Left lung (tissue), 14 donors: Measurements from ENCODE around the gene LRRC23. TPM values are rescaled to one million over a fixed set of nuclear protein-coding genes. Genes with fewer than 3 reads are reported as not detected.

ENCODE experiments used
- ATAC-seq: fragments of 200-7000 bp; cut with Tn5 transposase; one replicate; pipeline ENCODE4 v1.9.1; 2020; ENCODE audit warnings: moderate library complexity
- DNase-seq, 4 donors: peaks; one replicate each; pipeline ENCODE4 v3.0.0-alpha.2; 2013 to 2020
- H3K27ac ChIP-seq, 2 donors: fragments of 200-600 bp; sonication (generic) in 1 of 2; one replicate each; pipeline versions ENCODE4 v1.5.0 to v1.8.0; 2020 to 2021
- H3K27me3 ChIP-seq, 2 donors: fragments of 200-600 bp; sonication (generic) in 1 of 2; one replicate each; pipeline versions ENCODE4 v1.5.0 to v1.8.0; 2020 to 2021
- H3K36me3 ChIP-seq, 2 donors: fragments of 200-600 bp; sonication (generic) in 1 of 2; one replicate each; pipeline versions ENCODE4 v1.5.0 to v1.8.0; 2020 to 2021
- H3K4me1 ChIP-seq, 2 donors: fragments of 200-600 bp; one replicate each; pipeline ENCODE4 v1.8.0; 2021
- H3K4me3 ChIP-seq, 2 donors: fragments of 200-600 bp; sonication (generic) in 1 of 2; one replicate each; pipeline versions ENCODE4 v1.5.0 to v1.8.0; 2020 to 2021; ENCODE audit warnings: mild to moderate bottlenecking in 1 of 2
- H3K9me3 ChIP-seq, 2 donors: fragments of 200-600 bp; sonication (generic) in 1 of 2; one replicate each; pipeline versions ENCODE4 v1.5.0 to v1.8.0; 2020 to 2021
- CTCF ChIP-seq, 2 donors: fragments of 200-600 bp; sonication (generic) in 1 of 2; IDR thresholded peaks; one replicate each; pipeline versions ENCODE4 v1.5.0 to v1.8.0; 2021; ENCODE audit warnings: antibody characterized with exemption in 2 of 2
- intact Hi-C, 2 donors: fragments of 100-400 bp; cut with DNase I; formaldehyde crosslinking; loops; one replicate each; pipeline versions ENCODE4 v1.11.2 to v1.14.2; 2022
- long read RNA-seq, 12 donors: library from polyadenylated mRNA in 2 of 12; unstranded in 2 of 12; transcript quantifications; one replicate each; pipeline ENCODE4 v2.0.0 and lab custom pipeline, GENCODE V29; 2019 to 2026
- polyA plus RNA-seq, 6 donors: library from polyadenylated mRNA; unstranded; fragments of 120-200 nt; gene quantifications; one replicate each; pipeline ENCODE4 v1.2.1, GENCODE V29; 2013; ENCODE audit not compliant: insufficient read length in 6 of 6
- total RNA-seq, 2 donors: library from RNA; stranded (reverse); fragmentation: NEBNext Ultra II Directional; extraction: Animal tissue kit (Norgen Biotek cat#: 25700); gene quantifications; one replicate each; pipeline ENCODE4 v1.2.1, GENCODE V29; 2021
- donor health status: DM: no; HTN: yes; CAD: no.
- donor health status: DM: no; HTN: no; CAD: no.

Gene LRRC23, protein sequence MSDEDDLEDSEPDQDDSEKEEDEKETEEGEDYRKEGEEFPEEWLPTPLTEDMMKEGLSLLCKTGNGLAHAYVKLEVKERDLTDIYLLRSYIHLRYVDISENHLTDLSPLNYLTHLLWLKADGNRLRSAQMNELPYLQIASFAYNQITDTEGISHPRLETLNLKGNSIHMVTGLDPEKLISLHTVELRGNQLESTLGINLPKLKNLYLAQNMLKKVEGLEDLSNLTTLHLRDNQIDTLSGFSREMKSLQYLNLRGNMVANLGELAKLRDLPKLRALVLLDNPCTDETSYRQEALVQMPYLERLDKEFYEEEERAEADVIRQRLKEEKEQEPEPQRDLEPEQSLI
- total RNA-seq = 10 to 100 TPM; 11.0 to 14.8 TPM
- 10 to 100 TPM; 18.3 to 36.8 (median 25.2) TPM for polyA plus RNA-seq
- long read RNA-seq, donor 1, partial matches to known transcripts = 0 of 5 reads
- long read RNA-seq, donor 1, other reads (novel, unspliced or antisense) = 0 of 5 reads
- long read RNA-seq, donor 2, partial matches to known transcripts = 5 of 20 reads
- long read RNA-seq, donor 2, other reads (novel, unspliced or antisense) = 13 of 20 reads
- long read RNA-seq, donor 3 = 0 reads
- long read RNA-seq, donor 4, partial matches to known transcripts = 3 of 8 reads
- long read RNA-seq, donor 4, other reads (novel, unspliced or antisense) = 1 of 8 reads
- long read RNA-seq, donor 5, partial matches to known transcripts = 0 of 3 reads
- long read RNA-seq, donor 5, other reads (novel, unspliced or antisense) = 0 of 3 reads
- long read RNA-seq, donor 6, partial matches to known transcripts = 0 of 3 reads
- long read RNA-seq, donor 6, other reads (novel, unspliced or antisense) = 0 of 3 reads
- long read RNA-seq, donor 7, partial matches to known transcripts = 0 of 1 reads
- long read RNA-seq, donor 7, other reads (novel, unspliced or antisense) = 0 of 1 reads
- long read RNA-seq, donor 8, partial matches to known transcripts = 0 of 3 reads
- long read RNA-seq, donor 8, other reads (novel, unspliced or antisense) = 0 of 3 reads
- long read RNA-seq, donor 9 = 0 reads
- long read RNA-seq, donor 10, transcript LRRC23-209 (8 exons, 1,628 nt) = major isoform, 5 of 18 reads
- long read RNA-seq, donor 10, partial matches to known transcripts = 1 of 18 reads
- long read RNA-seq, donor 10, other reads (novel, unspliced or antisense) = 8 of 18 reads
- long read RNA-seq, donor 11, partial matches to known transcripts = 0 of 1 reads
- long read RNA-seq, donor 11, other reads (novel, unspliced or antisense) = 0 of 1 reads
- long read RNA-seq, donor 12, partial matches to known transcripts = 0 of 3 reads
- long read RNA-seq, donor 12, other reads (novel, unspliced or antisense) = 0 of 3 reads

DNA sequence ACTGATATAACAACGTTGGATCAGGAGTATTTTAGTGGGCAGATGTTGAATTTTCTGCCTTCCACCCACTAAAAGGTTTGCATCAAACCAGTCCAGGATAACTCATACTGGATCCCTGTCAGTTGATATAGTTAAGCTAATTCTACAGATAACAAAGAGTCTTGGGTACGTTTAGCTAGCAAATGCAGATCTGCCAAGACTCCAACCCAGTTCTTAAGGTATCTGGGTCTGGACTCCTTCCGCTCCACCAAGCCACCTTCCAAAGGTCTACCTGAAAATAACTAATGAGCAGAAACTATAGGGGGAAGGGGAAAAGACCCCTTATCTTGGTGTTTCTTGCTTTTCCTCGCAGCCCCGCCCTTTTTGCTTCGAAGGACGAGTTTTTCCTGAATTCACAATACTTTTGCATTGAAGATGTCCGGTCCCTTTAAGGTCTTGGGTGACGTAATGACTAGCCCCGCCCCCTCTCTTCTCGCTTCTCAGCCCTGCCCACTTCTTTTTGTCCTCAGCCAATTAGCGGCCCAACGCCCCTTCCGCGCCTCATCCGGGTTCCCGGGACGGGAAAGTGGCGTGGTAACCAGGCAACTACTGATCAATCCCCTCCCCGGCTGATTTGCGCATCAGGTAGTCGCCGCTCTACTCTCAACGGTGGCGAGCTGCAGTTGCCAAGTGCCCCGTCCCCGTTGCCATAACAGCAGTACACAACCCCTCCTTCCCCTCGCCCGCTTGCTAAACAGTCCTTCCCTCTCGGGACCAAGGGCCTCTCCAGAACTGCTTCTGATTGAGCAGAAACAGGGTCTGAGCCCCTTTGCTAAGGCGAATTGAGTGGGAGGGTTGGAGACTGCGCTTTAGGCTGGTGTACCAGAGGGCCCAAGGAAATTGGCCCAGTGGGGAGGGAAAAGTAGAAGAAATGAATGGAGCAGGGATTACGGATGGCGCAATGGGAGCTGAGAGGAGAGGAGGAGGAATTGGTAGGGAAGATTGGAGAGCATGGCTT lies at the start of gene LRRC23:
Gene LRRC23, plus strand, starts transcription at position 543 of the 997 bp plus-strand sequence. CDS start 812 bp downstream, outside the sequence.
- peak within 1 kb of the TSS; percentile 53 to 64 for H3K4me3 ChIP-seq
- no peaks in the 10 kb centered on the region for H3K36me3 ChIP-seq
- ATAC-seq (peak; percentile 96), DNase-seq (peak; percentile 96 to 98 (median 97))
- H3K27ac ChIP-seq = peak within 1 kb of the TSS; percentile 77 to 88
- peaks cover 4 to 23% of the 10 kb centered on the region in 2 donors for H3K4me1 ChIP-seq
- no peaks in the 10 kb centered on the region for H3K9me3 ChIP-seq
- no peaks in the 10 kb centered on the region for H3K27me3 ChIP-seq
- TF ChIP-seq CTCF (IDR thresholded peaks at IDR 0.05) = no peak
- intact Hi-C loops = no loop called here

GRCh38 chr12:6855322-6855721 lies 49.3 kb upstream of the LRRC23 start:
- H3K4me3 ChIP-seq = no peak overlapping the region
- no peak for DNase-seq

GRCh38 chr12:6858799-6859198 lies 45.8 kb upstream of the LRRC23 start:
- Histone ChIP-seq H3K4me1 (peaks cover 0 to 4% of the 10 kb centered on the region in 2 donors), H3K4me3 (no peak overlapping the region), H3K27ac (no peak overlapping the region), H3K9me3 (no peaks in the 10 kb centered on the region), H3K27me3 (no peaks in the 10 kb centered on the region), H3K36me3 (peaks cover 0 to 88% of the 10 kb centered on the region in 2 donors)
- no peak for TF ChIP-seq CTCF (IDR thresholded peaks at IDR 0.05)
- no peak for ATAC-seq
- DNase-seq = no peak
- intact Hi-C loops = no loop called here

More at GRCh38 chr12:6855322-6855721, 49.3 kb upstream of the LRRC23 start:
- Histone ChIP-seq H3K27ac (no peak overlapping the region), H3K27me3 (no peaks in the 10 kb centered on the region), H3K4me1 (peaks cover 11 to 24% of the 10 kb centered on the region in 2 donors), H3K9me3 (no peaks in the 10 kb centered on the region), H3K36me3 (peaks cover 0 to 53% of the 10 kb centered on the region in 2 donors)
- no peak for ATAC-seq
- TF ChIP-seq CTCF (IDR thresholded peaks at IDR 0.05) = no peak
- intact Hi-C loops = no loop called here

GRCh38 chr12:6860116-6860515 lies 44.5 kb upstream of the LRRC23 start:
- Histone ChIP-seq H3K4me1 (no peaks in the 10 kb centered on the region), H3K36me3 (peaks cover 0 to 100% of the 10 kb centered on the region in 2 donors), H3K9me3 (no peaks in the 10 kb centered on the region), H3K4me3 (no peak overlapping the region), H3K27ac (no peak overlapping the region), H3K27me3 (no peaks in the 10 kb centered on the region)
- DNase-seq = no peak
- ATAC-seq = no peak
- TF ChIP-seq CTCF (IDR thresholded peaks at IDR 0.05) = no peak
- intact Hi-C loops = no loop called here
